DMS53 (cell line): ENCODE results near the gene AP3M1.
"Not testable (repeated sequence)": the region's sequence is repeated elsewhere in the genome, so short reads cannot be mapped to it uniquely, and the experiment has no call there.

Source experiments
- DNase-seq: peaks from one replicate; lab custom pipeline; 2025; lab: John Stamatoyannopoulos, UW

The AP3M1 gene

GRCh38 chr10:74163319-74164068 lies 12.9 kb upstream of the AP3M1 start:
- no peak for DNase-seq

DNA sequence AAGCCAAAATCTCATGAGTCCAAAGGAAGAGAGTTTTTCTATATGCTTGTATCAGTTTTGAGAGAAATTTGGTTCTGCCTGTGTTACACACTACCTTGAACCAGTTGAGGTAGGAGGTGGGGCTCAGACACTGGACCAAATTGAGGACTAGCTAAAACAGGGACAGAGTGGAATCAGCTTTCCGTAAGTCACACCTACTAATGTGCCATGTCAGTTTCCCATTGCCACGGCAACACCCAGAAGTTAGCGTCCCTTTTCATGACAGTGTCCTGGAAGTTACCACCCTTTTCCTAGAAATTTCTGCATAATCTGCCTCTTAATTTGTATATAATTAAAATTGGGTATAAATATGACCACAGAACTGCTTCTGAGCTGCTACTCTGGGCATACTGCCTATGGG lies 9.4 kb upstream of the AP3M1 start:
- no peak for DNase-seq

DNA sequence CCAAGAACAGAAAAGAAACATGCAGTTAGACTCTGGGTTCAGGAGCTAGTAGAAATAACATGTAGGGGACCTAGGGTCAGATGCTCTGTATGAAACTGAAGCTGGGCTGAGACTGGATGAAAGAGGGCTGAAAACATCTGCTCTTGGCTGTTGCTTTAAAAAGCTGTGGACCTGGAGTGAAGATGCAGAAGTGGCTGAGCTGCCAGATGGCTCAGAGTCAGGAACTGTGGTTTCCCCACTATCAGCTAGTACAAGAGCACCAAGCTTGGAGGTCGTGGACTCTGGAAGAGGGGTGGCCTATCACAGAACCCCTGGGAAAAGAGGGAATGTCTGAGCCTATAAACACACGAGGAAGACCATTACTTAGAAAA lies 6.3 kb upstream of the AP3M1 start:
- DNase-seq: no peak

DNA sequence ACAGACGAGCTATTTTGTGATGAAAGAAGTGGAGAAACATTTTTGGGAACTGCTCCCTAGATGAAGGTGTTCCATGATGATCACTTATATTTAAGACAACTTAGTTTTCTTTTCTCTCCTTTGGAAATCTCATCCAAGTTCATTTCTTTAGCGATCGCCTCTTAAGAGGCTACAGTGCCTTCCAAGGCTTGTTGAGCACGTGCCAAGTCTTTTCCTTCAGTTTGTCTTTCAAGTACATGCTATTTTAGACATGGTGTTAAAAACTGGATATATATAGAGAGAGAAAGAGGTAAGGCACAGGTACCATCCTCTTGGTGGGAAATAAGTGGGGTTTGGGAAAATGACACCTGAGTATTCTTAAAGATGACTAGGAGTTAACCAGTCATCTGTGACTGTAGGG lies 3.0 kb upstream of the AP3M1 start:
- no peak for DNase-seq

DNA sequence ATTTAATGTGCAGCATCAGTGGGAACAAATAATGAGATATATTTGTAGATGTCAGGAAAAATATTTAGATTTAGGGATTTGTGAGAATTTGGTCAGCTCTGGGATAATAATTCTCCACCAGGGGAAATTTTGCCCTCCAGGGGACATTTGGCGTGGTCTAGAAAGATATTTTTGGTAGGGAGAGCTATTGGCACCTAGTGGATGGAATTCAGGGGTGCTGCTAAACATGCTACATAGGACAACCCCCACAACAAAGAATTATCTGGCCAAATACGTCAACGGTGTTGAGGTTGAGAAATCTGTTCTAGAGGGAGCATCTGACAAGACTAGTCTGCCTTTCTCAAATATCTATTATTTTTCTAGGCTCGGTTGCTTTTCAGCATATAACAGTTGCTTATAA lies 2.5 kb upstream of the AP3M1 start:
- no peak for DNase-seq

GRCh38 chr10:74151879-74152722 lies 1.5 kb upstream of the AP3M1 start:
- peak; percentile 35 for DNase-seq

DNA sequence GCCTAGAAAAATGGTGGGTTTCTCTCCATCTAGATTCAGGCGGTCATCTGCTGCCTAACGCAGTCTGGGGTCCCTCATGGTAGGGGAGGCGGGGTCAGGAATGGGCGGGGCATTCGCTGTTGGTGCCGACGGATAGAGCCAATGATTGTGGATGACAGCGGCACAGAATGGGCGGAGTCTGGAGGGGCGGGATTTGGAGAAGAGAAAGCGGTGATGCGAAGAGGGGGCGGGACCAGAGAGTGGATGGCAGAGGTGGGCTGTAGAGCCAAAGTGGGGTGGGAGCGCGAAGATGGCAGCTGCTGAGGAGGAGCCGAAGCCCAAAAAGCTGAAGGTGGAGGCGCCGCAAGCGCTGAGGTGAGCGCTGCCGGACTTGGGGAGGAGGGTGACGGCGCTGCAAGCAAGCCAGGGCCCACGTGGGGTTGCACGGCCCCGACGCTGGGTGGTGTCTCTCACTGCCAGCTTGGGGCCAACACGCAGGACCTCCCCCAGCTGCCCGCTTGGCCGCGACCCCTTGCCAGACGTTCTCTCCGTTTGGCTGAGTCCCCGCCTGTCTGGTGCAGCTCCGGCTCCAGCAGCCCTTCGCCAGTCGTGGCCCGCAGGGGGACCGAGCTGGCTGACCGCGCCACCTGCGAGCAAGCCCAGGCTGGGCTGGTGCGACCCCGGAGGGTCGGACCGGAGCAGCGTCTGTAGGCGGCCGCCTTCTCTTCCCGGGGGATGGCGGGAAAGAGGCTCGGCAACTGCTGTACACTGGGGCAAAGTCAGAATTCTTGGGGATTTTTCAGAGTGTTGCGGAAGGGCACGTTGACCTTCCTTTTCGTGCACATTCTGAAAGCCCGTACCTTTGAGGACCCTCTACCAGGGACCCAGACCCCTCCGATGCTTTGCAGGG lies 606 bp upstream of the AP3M1 start, which contains the start of gene ADK:
Gene ADK (plus strand): TSS at position 232 of the 889 bp plus-strand sequence. CDS start 58 bp downstream, at position 290.
- peak; percentile 98 for DNase-seq

DNA sequence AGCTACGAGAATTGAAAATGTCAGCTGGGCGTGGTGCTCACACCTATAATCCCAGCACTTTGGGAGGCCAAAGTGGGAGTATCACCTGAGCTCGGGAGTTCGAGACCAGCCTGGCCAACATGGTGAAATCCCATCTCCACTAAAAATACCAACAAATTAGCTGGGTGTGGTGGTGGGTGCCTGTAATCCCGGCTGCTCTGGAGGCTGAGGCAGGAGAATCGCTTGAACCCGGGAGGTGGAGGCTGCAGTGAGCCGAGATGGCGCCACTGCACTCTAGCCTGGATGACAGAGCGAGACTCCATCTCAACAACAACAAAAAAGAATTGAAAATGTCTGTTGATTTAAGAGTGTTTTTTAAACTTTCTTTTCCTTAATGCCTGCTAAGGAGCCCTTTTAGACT lies 3.6 kb downstream of the AP3M1 start:
- DNase-seq: not testable (repeated sequence)

GRCh38 chr10:74145133-74145532 lies 5.5 kb downstream of the AP3M1 start:
- no peak for DNase-seq

GRCh38 chr10:74140553-74140952 lies 10.1 kb downstream of the AP3M1 start:
- DNase-seq: no peak

- no peak for DNase-seq
These were observed 10.6 kb downstream of the AP3M1 start for GRCh38 chr10:74139981-74140380.

GRCh38 chr10:74138596-74138995 lies 12.0 kb downstream of the AP3M1 start:
- DNase-seq: not testable (repeated sequence)

- no peak for DNase-seq
These were observed 12.6 kb downstream of the AP3M1 start for GRCh38 chr10:74137992-74138391.

DNA sequence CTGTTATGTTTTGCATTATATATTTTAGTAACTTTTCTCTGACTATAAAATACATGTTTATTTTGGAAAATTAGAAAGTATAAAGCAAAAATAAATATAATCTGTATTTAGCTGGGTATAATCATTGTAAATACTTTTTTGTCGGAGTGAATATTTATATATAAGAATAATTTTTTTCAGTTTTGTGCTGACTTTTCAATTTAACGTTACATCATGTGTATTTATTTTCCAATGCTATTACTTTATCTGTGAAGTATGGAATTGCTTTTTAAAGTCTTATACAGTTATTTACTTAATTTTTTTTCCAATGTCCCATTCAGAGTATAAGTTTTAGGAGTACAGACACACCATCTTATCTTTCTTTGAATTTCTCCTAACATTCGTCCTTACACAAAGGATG lies 15.2 kb downstream of the AP3M1 start:
- no peak for DNase-seq

GRCh38 chr10:74133923-74134820 lies 16.5 kb downstream of the AP3M1 start:
- DNase-seq: no peak

DNA sequence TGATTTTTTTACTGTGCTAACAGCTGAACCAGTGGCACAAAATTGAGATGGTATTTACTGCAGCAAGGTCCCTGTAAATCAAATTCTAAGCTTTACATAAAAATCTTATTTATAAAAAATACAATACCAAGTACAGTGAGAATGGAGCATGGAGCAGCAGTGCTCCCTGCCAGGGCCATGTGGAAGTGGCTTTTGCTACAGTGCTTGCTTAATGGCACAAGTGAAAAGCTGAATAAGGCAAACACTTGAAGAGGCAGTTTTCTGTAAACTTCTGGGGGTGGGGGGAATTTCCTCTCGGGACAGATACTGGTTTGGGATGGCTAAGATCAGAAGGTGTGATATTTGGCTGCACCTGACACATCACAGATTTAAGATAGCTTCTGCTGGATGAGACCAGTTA lies 27.5 kb downstream of the AP3M1 start:
- DNase-seq: no peak

- no peak for DNase-seq
These were observed 28.6 kb downstream of the AP3M1 start for GRCh38 chr10:74122060-74122459.

- DNase-seq: no peak
These were observed 29.3 kb downstream of the AP3M1 start for GRCh38 chr10:74121368-74121767.

GRCh38 chr10:74120911-74121310 lies 29.7 kb downstream of the AP3M1 start:
- no peak for DNase-seq

DNA sequence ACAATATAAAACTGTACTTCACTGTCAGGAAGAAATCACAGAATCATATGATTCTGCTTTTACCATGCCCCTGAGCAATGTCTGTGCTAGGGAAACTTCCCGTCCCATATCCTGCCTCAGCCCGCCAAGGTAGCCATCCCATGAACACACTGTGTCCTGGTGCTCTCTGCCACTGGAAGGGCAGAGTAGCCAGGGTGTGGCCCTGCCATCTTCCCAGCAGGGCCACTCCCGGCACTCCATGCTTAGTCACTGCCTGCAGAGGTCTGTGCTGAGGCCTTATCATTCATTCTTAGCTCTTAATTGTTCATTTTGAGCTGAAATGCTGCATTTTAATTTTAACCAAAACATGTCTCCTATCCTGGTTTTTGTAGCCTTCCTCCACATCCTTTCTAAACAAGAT lies 31.8 kb downstream of the AP3M1 start:
- DNase-seq: no peak

GRCh38 chr10:74117738-74118137 lies 32.9 kb downstream of the AP3M1 start:
- no peak for DNase-seq
